NOMO-1 (cell line): Measurements from ENCODE around the gene NPAT.
A peak's percentile ranks its signal among the peaks of the same experiment; 100 is the strongest.
"Not testable (repeated sequence)": the region's sequence is repeated elsewhere in the genome, so short reads cannot be mapped to it uniquely, and the experiment has no call there.

Source experiments
- DNase-seq, 2 experiments: peaks; one replicate each; lab custom pipeline; 2025; ENCODE audit not compliant: unreplicated experiment in 2 of 2; lab: John Stamatoyannopoulos, UW

Gene NPAT

DNA sequence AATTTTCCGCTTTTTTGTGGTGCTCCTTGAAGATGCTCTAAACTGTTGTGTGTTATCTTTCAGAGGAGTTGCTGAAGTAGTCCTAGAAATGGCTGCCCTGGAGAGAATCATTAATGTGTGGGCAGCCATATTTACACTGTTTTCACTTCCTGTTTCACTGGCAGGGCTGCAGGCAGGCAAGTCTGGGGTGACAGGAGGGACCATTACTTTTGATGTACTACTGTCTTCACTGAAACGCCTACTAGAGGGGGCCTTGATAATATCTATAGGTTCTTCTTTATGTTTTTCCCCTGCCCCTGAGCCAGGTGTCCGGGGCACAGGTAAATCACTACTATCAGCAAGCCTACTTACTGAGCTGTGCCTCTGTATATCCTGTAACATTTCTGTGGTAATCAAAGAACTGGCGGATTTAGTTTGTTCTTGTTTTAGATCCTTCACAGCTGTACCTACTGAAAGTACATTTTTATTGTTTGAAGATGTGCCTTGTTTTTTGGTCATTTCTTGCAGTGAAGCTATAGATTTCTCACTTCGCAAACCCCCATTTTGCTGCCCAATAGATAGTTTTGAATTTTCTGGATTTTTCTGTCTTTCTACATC, 61.4 kb downstream of the NPAT start:
- DNase-seq, result peak; percentile 19 to 63

DNA sequence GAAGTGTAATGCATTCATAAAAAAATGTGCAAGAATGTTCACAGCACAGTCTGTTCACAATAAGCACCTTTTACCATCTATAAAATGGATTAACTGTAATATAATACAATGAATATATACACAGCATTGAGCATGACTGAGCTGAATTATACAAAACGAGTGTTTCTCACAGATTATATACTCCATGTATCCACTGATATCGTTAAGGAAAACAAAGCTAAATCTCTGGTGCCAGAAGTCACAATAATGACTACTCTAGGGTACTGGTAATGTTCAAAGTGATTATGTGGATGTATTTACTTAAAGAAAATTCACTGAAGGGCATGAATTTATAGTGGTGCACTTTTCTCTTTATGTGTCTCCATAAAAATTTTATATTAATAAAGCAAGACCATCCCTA, 67.8 kb downstream of the NPAT start:
- DNase-seq, result no peak

DNA sequence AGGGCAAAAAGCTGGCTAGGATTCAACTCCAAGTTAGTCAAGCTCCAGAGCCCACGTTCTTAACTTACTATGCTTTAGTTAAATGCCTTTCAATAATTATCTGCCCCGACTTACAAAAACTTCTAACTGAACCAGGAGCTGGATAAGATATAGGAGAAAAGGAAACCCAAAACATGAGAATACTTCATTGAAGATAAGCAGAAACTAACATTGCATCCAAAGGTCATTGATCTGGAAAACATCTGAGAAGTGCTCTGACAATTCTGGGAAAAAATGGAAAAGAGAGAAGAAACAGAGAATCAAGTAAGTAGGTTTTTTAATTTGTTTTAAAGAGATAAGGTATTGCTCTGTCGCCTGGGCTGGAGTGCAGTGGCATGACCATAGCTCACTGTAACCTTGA, 73.9 kb downstream of the NPAT start:
- no peak for DNase-seq

DNA sequence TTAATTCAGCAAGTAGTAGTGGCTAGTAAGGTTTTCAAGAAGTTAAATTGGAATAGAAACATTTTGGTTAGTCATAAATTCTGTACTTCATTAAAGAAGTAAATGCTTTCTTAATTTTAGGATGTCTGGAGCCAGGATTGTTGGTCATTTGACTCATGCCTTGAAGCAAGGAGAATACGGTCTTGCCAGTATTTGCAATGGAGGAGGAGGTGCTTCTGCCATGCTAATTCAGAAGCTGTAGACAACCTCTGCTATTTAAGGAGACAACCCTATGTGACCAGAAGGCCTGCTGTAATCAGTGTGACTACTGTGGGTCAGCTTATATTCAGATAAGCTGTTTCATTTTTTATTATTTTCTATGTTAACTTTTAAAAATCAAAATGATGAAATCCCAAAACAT, 75.3 kb downstream of the NPAT start:
- no peak for DNase-seq

- no peak for DNase-seq
Measured at GRCh38 chr11:108144615-108145014, 77.8 kb downstream of the NPAT start.

DNA sequence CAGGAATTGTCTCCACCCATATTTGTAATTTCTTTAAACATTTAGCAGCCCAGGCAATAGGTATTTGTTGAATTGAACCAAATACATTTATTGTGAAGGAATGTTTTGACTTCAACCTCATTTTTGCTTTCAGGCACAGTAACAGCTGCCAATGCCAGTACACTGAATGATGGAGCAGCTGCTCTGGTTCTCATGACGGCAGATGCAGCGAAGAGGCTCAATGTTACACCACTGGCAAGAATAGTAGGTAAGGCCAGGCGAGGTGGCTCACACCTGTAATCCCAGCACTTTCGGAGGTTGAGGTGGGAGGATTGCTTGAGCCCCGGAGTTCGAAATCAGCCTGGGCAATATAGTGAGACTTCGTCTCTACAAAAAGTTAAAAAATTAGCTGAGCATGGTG, 80.1 kb downstream of the NPAT start:
- DNase-seq, result no peak

DNA sequence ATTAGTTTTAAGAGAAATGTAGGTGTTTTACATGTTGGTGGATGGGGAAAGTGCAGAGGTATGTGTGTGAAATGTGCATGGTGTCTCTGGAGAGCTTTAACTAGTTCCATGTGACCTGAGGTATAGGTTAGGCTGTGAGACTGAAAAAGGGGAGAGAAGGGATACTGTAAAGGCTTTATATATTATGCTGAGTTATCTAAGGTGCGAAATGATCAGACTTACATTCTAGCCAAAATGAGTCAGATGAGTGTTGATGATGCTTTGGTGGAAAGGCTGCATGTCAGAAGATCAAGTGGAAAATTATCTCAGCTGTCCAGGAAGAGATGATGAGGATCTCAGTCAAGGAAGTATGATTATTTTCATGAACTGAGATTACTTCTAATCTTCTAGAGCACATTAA, 85.2 kb downstream of the NPAT start:
- no peak for DNase-seq

DNA sequence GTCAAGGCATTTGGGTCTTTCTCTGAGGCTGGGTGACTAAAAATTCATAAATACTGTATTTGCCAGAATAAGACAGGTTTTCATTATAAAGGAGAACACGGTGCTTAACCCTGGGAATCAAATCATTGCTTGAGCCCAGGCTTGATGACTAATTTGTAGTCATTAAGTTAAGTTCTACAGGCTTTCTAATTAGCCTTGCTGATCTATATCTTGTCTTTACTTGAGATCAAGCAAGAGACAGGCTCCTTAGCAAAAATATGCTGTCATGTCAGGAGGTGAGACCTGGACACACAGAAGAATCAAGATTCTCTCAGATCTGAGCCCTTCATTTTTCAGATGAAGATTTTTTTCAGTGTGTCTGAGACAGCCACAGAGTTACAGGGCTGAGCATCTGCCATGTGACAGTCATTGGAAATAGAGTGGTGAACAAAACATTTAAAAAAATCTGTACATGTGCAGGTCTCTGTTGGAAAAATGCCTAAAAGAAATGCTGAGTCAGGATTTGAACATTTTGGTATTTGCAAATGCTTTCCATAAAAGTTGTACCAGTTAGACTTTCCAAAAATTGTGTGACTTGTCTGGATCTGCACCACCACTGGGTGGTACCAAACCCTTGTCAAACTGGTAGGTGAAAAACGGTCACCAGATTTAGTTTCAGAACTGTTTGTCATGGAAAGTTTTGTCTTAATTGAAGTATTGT, 86.4 kb downstream of the NPAT start:
- DNase-seq, result no peak

- not testable (repeated sequence) for DNase-seq
Measured at GRCh38 chr11:108132993-108133538, 89.4 kb downstream of the NPAT start.

- no peak for DNase-seq
Measured at GRCh38 chr11:108131993-108132392, 90.4 kb downstream of the NPAT start.

DNA sequence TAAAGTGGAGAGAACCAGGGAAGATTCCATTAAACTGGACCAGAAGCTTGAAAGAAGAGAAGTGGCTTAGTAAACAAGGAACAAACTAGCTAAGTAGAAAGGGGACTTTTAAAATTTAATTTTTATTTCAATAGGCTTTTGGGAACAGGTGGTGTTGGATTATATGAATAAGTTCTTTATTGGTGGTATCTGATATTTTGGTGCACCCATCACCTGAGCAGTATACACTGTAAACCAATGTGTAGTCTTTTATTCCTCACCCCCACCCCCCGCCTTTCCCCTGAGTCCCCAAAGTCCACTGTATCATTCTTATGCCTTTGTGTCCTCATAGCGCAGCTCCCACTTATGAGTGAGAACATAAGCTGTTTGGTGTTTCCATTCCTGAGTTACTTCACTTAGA, 93.7 kb downstream of the NPAT start:
- no peak for DNase-seq

GRCh38 chr11:108125096-108125495, 97.3 kb downstream of the NPAT start:
- DNase-seq, result no peak

- no peak for DNase-seq
Measured at GRCh38 chr11:108122166-108122628, 100.2 kb downstream of the NPAT start.

- DNase-seq, result peak; percentile 90 to 94
Measured at GRCh38 chr11:108121274-108122155, 100.9 kb downstream of the NPAT start, which contains the start of gene ACAT1. TSS of gene ACAT1 (plus strand) at chr11:108121567. CDS start at chr11:108121607, 40 bp downstream.

DNA sequence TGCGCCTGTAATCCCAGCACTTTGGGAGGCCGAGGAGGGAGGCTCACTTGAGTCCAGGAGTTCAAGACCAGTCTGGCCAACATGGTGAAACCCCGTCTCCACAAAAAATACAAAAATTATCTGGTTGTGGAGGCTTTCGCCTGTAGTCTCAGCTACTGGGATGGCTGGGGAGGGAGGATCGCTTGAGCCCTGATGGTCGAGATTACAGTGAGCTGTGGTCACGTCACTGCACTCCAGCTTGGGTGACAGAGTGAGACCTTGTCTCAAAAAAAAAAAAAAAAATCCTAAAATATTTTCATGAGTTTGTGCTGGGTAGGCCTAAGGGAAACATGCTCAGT, 101.5 kb downstream of the NPAT start:
- not testable (repeated sequence) for DNase-seq

DNA sequence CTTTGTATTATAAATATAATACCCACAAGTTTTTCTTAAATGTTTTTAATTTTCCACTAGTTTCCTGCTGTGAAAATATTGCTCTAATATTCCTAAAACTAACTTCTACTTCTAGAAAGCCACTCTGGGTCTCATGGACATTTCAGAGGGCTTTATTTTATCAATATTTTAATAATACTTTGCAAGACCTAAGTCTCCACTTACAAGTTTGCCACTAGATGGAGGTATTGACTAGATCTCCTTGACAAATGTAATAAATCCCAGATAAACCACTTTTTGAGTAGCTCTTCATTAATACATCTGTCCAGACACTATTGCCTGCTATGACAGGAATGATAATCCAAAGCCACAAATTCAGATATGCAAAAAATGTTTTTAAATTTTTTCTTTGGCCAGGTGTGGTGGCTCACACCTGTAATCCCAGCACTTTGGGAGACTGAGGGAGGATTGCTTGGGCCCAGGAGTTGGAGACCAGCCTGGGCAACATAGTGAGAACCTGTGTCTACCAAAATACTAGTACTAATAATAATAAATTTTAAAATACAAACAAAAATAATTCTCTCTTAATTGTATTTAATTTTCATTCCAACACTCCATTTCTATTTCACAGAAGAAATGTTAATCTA, 104.6 kb downstream of the NPAT start:
- peak in 1 of 2 experiments; percentile 45 for DNase-seq

DNA sequence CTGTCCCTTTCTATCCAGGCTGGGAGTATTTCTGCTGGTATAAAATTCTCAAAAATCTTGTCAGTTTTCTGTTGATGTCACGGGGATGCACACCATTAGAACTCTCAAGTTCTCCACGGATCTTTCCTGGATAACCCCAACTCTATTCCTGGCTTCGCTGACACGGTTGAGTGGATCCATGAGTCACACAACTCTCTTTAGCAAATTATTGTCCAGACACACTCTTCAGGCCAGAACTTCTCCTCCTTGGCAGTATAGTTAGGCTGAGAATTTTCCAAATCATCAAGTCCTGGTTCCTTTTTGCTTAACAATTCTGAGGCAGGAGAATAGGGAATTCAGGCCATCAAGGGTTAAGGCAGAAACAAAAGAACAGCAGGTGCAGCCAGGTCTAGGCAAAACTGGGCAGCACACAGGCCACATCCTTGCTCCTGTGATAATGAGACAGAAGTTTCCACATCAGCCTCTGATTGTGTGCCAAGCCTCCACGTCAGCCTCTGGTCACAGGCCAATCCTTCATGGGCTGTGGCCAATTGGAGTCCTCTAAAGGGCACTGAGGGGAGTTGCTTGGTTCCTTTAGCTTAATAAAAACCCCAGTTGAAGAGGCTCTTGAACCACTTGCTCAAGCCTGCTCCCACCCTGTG, 106.8 kb downstream of the NPAT start:
- DNase-seq, result no peak

GRCh38 chr11:108112057-108112456, 110.4 kb downstream of the NPAT start:
- no peak for DNase-seq

- DNase-seq, result no peak
Measured at GRCh38 chr11:108111126-108111525, 111.3 kb downstream of the NPAT start.
